ENCODE measurements around the gene KLHL22.
"Not testable (repeated sequence)": the region's sequence is repeated elsewhere in the genome, so short reads cannot be mapped to it uniquely, and the experiment has no call there.

Gene KLHL22

DNA sequence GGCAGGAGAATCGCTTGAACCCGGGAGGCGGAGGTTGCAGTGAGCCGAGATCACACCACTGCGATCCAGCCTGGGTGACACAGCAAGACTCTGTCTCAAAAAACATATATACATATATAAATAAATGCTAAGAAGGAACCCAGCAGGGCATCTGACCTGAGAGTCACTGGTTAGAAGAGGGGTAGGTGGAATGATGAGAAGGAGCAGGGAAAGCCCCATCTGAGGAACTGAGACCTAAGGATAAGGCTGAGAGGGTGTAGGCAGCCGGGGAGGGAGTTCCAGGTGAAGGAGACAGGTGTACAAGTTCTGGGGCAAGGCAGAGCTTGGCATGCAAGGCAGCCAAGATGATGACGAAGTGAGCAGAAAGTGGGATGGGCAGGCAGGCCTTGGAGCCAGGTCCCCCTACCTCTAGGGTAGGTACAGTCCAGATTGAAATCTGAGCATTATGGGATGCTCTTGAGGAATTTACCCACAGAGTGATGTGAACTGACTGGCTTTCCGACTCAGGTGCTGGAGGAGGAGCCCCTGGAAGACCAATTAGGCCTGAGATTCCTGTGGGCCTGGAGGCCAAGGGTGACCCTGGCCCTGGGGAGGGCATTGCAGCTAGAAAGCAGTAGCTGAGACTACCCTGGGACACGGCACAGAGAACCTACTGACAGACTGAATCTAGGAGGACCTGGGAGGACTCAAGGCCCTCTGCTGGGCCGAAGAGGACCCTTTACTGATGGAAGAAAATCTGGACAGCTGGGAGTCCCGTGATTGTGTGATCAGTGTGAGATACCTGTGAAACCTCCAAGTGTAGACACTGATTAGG, 22.8 kb downstream of the KLHL22 start:
- DNase-seq: no peak

DNA sequence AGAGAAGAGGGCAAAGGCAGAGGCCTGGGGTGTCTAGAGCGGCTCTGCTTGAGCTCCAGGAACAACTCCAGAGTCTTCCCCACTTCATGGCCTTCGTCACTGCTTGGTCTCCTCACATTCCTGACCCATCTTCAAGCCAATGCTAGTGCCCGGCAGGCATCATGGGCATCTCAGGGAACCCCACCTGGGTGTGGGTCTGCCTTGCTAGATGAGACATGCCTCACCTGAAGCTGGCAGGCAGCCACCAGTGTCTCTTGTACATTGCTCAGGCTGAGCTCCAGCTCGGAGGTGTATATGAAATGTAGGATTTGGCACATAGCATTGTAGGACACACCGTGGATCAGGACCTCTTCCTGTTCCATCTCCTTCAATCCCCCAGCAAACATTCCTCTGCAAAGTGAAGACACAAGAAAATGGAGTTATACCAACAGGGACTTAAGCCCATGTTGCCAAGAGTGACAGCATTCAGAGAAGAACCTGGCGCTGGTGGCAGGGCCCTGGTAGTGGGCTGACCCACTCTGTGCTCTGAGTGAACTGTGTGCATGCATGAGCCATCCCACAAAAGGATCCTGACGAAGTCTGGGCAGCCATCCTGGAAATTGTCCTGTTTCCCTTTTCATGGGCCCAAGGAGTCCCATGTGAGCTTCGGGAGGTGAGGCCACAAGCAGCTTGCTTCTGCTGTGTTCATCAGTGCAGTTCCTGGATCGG, 24.3 kb downstream of the KLHL22 start:
- no peak for DNase-seq

DNA sequence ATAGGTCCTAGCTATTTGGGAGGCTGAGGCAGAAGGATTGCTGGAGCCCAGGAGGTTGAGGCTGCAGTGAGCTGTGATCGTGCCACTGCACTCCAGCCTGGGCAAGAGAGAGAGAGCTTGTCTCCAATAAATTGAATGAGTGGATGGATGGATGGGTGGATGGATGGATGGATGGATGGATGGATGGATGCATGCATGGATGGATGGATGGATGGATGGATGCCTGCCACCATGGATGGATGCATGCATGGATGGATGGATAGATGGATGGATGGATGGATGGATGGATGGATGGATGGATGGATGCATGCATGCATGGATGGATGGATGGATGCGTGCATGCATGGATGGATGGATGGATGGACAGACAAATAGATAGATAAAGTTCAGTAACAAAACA, 25.1 kb downstream of the KLHL22 start:
- DNase-seq: not testable (repeated sequence)

DNA sequence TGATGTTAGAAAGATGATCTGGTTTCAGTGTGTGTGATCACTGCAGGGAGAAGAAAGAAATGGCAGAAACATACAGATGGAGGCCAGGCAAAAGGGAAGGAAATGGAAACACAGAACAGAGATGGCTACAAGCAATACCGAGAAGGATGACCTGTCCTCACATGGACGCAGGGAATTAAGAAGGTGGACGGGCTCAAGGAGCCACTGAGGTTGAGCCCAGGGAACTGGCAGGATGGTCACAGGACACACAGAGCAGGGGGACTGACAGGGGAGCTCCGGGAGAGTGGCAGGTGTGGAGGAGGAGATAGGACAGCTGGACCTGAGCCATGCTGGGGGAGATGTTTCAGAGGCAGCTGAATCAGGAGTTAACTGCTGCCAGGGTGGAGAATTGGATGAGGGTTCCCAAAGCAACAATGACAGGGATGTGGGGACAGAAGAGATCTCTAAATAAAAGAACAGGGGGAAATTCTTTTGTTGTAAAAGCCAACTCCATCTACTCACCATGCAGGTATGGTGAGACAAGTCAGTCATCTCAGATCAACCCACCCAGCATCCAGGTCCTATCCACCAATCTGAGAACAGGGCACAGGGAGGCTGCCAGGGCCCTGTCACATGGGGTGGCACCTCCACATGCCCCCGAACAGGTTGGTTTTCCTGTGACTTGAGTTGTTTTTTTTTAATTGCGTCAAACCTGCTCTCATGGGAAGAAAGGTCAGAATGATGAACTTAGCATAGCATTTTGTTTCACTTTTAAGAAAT, 26.3 kb downstream of the KLHL22 start:
- peak in 3 of 56 donors; percentile 10 to 46 (median 21) for DNase-seq

DNA sequence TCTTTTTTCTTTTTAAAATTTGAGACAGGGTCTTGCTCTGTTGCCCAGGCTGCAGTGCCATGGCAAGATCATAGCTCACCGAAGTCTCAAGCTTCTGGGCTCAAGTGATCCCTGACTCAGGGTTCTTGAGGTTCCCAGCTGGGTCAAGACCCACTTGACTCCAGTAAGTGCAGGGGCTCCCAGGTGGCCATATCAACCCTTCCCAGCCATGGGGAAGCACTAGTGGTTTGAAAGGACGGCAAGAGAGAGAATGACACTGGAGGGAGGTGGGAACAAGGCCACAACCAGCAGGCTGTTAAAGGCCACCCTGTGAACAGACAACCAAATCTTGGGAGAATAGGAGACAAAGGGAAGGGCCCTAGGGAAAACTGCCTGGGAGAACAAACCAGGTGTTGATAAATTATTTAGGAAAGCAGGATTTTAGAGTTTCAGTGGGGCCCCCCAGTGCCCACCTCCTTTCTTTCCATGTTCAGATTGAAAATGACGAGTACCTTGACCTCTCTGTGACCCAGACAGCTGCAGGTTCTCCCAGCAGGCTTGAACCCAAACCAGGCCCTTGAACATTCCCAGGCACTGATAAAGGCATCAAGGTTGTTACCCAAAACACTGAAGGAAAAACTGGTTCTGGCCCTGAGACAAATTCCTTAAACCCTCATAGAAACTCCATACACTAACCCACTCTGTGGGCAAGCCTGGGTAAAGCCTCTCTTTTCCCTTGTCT, 28.8 kb downstream of the KLHL22 start:
- no peak for DNase-seq

DNA sequence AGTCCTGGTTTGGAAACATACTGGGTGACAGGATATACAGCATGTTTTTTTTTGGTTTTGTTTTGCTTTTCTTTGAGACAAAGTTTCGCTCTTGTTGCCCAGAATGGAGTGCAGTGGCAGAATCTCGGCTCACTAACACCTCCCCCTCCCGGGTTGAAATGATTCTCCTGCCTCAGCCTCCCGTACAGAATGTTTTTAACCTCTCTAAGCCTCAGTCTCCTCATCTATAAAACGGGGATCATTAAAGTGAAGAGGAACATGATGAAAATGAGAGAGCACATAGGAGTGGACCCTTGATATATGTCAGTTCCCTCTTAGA, 29.9 kb downstream of the KLHL22 start:
- DNase-seq: no peak

DNA sequence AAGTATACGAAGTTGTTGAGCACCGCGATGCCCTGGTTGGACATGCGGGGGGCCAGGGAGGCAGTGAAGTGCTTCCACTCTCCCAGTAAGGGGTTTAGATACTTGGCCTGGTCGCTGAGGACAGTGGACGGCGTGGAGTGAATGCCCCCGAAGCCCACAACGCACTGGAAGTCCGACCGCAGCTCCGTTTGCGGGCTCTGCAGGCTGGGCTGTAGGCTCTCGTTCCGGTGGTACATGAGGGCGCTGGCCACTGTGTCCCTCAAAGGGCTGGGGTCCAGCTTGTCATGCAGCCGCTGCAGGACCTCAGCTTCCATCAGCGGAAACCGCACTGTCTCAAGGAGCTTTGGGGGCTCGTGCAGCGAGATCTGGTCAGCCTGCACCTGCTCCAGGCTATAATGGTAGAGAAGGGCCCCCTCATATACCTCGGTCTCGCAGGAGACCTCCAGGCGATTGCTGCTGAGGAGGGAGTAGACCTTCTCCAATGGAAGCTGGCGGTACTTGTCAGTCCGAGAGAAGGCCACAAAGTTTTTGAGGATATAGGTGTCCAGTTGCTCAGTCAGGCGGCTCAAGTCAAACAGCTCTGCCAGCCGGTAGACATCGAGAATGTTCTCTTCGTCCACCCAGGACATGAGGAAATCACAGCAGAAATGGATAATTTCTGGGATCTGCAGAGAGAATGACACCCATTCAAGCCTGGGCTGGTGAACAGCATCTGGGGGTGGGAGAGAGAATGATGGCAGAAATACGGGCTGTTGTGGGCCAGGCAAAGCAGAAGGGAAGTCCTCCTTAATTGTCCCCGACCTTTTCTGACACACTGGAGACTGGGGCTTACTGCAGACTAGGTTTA, 30.5 kb downstream of the KLHL22 start:
- no peak for DNase-seq

DNA sequence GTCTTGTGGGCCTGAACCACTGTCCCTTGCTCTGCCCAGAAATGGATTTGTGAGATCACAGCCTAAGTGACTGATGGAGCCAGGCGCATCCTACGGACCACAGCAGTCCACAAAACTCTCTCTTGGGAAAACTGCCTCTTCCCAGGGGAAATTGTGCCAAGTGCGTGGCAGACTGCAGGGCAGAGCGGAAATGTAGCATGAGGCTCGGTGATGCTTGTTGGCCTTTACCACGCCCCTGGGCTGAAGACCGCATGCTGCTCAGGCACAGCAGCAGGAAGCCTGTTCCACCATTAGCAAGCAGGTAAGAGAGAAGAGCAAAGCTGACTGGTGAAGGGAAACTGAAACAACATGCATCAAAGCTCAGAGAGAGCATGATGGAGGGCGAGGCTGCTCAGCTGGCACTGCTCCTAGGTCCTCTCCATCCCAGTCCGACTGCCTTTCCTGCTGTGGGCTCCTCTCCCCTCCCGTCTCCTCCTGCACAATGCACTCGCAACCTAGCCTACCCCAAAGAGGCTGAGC, 31.4 kb downstream of the KLHL22 start:
- DNase-seq: no peak

DNA sequence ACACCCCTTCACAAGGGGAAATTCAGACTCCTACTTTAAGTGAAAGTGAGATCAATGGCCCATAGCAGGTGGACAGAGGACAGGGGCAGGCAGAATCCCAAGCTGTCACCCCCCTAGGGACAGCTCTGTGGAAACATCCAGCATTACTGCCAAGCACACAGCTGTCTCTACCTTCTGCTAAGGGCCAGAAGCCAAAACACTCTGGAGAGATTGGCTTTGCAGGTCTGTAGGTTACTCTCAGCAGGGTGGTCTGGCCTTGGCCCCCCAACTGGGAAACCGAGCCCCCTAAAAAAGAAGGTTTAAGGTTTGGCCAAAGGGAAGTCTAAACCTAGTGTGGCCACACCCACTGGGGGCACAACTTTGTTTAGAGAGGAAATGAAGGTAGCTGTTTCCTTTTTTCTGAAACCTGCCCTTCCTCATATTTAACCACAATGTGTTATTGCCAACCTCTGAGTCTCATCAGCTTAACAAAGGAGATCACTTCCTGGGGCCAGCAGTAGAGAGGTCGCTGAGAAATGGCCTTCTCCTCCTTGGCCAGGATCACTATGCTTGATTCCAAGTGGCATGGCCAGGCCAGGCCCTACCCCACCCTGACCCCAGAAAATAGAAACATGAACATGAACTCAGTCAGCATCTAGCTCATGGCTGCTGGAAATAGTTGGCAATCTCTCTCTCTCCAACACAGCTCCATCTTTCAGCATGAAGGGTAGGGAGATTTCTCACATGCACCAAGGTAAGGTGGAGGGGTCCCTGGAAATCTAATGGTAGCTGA, 32.1 kb downstream of the KLHL22 start:
- no peak for DNase-seq

DNA sequence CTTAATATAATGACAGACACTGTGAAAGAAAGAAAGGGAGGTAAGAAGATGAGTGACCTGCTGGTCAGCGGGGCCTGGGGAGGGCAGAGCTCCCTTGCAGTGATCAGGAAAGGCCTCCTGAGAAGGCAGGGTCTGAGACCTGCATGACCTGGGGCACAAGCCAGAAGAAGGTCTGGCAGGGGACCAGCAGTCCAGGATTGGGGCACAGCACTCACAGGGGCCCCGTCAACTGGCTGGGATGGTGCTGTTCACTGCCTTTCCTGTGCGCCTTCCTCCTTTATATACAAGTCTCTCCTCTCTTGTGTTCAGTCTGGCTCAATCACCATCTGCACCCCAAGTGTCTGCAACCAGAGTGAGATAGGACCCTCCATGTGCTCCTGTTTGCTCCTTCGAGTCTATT, 35.7 kb downstream of the KLHL22 start:
- no peak for DNase-seq

DNA sequence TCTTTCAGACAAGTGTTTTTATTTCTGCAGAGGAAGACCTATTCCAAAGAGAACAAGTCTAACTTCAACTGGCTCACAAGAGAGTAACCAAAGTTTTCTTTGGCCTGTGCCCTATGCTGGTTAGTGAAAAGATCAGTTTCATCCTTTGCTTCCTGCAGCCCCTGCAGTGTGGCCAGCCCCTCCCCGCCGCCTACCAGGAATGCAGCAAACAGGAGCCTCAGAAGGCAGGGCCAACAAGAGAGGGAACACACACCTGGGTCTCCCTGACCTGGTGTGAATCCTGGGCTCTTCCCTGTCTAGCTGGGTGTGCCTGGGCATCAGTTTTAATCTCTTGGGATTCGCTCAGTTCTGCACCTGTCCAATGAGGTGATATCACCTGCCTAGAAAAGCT, 36.4 kb downstream of the KLHL22 start:
- no peak for DNase-seq

DNA sequence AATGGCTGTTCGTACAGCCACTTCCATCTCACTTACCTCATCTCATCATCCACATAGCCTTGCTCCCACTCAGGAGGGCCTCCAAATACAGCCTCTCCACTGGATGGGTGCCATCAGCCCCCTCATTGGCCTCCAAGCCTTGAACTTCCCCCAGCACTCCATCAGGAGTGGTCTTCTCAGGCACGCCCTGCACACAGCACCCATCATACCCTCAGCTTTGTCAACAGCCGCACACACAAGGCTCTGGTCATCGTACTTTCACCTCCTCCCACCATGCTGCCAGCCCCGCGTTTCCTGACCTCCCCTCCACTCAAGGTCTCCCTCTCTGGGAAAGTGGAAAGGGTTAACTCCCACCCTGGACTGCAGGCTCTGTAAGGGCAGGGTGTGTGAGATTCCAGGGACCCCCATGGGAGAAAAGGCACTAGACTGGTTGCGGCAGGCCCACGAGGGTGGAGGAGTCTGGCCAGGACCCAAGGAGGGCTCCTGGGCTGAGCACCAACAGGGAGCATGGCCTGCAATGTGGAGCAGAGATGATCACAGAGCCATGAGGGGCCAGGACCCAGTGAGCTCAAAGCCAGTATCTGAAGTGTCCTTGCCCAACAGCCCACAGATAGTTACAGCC, 37.0 kb downstream of the KLHL22 start:
- DNase-seq: no peak

DNA sequence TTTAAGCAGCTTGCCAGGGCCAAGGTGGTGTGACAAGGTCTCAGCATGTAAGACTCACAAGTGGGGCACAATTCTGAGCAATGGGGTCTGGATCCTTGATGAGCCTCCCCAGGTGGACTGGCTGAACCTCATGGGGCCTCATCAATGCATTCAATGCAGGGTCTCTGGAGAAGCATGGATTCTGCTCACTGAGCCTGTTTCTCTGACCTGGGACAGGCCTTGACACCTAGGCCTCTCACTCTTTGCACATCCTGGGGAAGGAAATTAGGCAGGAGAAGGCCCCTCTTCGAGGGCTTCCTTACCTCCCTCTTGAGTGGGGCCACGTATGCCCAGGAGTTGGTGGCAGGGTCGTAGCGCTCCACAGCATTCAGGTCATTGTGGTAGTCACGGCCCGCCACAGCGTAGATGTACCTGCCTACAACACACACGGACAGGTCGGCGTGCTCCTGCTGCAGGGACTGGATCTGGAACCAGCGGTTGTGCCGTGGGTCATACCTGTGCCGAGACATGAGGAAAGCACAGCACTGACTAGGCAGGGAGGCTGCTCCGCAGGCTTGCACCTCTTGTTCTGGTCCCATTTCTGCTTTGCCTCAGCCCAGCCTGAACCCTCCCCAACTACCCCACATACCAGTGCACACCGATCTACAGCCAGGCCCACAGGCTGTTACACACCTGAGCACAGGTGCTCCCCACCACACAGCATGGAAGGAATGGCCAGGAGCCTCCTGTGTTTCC, 37.9 kb downstream of the KLHL22 start:
- no peak for DNase-seq

DNA sequence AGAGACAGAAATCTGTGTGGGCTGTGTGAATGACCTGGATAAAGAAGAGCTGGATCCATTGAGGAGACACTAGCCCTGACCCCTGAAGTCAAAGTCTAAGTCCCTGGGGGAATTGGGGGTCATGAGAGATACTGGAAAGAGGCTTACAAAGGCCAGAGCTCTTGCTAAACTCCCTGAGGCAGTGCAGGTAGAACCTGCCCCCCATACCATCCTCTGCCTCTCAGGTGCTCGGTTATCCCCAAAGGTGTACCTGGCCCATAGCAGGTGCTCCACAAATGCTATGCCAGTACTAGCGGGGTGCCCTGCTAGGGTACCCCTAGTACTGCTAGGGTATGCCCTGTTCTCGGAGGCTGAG, 38.9 kb downstream of the KLHL22 start:
- DNase-seq: no peak

DNA sequence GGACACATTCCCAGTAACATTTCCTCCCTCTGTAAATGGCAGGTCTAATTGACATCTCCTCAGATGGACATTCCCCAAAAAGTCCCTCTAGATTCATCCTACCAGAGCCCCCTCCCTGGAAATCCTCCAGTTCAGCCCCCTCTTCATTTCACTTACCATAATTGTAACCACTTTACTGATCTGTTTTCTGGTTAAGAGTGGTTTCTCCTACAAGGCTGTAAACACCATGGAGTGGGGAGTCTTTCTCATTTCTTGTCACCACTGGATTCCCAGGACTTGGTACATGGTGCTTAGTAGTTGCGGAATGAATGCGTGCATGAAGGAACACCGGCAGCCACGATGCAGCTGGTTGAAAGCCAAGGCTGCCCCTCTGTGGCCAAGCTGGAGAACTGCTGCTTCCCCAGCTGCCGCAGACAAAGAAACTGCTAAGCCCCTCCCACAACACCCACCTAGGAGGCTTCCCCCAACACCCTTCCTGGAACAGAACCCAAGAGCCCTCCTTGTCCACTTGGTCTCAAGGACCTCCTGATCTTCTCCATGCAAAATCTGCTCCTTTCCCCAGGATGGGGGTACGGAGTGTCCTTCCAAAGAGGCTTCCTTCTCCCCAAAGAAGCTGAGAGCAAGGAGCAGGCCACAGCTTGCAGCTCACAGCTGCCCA, 39.4 kb downstream of the KLHL22 start:
- DNase-seq: peak in 50 of 56 donors; percentile 8 to 80 (median 52)

DNA sequence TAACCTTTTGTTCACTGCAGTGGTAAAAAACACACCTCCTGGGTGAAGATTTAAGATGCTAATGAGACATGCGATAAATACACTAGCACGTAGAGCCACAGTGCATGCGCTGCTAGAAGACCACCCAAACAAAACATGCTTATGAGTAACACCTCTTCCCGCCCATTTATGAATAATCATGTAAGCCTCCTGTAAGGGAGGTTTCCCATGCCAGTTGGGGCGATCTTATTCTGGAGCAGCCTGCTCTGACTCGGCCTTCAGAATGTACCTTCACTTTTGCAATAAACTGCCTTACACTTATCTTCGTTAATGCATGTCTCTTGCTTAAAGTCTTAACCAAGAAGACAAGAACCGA, 39.9 kb downstream of the KLHL22 start:
- DNase-seq: no peak

DNA sequence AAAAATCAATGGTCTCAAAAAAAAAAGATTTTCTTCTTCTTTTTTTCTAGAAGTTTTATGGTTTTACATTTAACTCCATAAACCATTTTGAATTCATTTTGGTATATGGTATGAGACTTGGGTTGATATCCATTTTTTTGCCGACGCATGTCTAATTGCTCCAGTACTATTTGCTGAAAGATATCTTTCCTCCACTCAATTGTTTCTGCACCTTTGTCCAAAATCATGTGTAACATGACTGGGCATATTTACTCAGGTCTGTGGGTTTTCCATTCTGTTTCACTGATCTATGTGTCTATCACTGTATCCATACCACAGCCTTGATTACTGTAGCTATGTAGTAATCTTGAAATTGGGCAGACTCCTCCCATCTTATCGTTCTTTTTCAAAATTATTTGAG, 42.4 kb downstream of the KLHL22 start:
- DNase-seq: no peak

DNA sequence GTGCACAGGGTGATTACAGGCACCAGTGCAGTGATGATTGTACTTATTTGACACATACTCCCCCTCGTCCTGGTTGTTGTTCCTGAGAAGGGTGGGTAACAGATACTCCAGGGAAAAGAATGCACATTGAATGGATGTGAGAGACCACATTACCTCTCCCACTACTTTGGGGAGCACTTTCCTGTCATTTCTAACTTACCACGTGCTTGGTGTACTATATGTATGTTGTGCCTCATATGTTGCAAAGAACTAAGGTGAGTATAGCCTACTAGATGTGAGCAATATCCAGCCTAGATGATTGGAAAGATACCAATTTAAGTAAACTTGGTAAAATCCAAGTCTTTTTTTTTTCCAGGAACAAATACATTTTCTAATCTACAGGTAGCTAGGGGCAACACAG, 43.7 kb downstream of the KLHL22 start:
- no peak for DNase-seq

All from nucleus accumbens (tissue), 56 donors.